ENCODE measurements around the gene REV1.
"Not testable (repeated sequence)": the region's sequence is repeated elsewhere in the genome, so short reads cannot be mapped to it uniquely, and the experiment has no call there.

The REV1 gene

GRCh38 chr2:99485824-99486223 lies 4.0 kb downstream of the REV1 start:
- DNase-seq (ENCODE audit: low spot score): no peak

DNA sequence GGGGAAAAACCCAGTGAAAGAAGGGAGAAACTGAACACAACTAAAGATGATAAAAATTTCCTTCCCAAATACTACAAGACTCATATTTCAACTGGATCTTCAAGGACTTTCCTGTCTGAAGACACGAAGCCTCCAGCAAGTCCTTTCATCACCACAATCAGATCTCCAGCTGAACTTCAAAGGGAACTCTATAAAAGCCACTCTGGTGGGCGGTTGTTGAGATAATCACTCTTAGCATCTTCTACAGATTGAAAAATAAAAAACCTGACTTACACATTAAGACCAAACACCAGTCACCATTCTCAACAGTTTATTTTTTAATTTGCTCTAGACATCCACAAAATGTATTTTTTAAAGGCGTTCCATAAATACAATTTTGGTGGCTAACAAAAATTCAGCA lies 4.4 kb downstream of the REV1 start:
- DNase-seq (ENCODE audit: low spot score): no peak

DNA sequence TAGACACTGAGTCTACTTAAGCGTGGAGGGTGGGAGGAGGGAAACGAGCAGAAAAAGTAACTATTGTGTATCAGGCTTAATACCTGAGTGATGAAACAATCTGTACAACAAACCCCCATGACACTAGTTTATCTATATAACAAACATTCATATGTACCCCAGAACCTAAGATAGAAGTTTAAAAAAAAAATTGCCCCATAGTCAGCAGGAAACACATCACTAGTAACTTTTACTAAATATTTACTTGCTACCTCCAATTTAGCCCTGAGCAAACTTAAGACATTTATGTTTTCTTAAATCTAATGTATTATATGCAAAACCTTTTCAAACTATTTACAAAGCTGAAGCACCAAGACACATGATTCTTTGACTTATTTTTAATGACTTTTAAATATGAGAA lies 5.6 kb downstream of the REV1 start:
- DNase-seq (ENCODE audit: low spot score): no peak

DNA sequence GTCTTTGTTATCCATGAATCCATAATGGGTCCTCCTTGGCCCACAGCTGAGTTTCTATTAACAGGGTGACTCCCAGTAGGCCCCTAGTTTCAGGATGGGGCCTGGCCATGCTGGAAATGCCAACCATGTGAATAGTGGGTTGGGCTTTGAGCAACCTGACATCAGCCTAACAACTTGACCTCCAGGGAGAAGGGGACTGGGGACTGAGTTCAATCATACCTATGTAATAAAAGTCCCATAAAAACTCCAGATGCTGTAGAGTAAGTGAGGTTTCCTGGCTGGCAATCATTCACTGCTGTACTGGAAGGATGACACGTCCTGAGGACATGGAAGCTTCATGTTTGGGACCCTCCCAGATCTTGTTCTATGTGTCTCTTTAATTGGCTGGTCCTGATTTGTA lies 7.9 kb downstream of the REV1 start:
- DNase-seq (ENCODE audit: low spot score): no peak

DNA sequence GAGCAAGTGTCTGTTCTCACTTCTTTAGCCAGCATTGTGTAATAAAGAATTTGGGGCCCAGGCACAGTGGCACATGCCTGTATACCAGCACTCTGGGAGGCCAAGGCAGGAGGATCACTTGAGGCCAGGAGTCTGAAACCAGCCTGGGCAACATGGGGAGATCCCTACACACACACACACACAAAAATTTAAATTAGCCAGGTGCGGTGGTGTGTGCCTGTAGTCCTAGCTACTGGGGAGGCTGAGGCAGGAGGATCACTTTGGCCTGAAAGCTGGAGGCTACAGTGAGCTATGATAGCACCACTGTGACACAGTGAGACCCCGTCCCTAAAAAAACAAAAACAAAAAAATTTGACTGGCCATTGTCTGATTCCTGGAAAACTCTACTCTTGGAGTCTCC lies 8.3 kb downstream of the REV1 start:
- DNase-seq (ENCODE audit: low spot score): no peak

DNA sequence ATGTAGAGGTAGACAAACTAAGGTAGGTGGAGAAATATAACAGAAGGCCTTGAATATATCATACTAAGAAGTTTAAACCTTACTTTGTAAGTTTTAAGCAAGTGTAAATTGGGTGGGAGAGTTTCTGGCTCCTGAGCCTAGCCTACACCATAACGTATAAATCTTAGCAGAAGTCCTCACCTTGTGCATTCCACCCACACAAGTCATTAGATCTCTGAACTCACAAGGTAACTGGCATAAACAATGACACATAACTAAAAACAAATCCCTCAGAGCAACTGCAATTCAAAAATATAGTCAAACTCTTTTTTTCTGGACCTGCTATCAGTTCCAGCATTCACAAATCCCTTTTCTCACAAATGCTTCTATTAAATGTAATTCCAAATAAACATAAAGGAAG lies 9.4 kb downstream of the REV1 start:
- DNase-seq (ENCODE audit: low spot score): no peak

DNA sequence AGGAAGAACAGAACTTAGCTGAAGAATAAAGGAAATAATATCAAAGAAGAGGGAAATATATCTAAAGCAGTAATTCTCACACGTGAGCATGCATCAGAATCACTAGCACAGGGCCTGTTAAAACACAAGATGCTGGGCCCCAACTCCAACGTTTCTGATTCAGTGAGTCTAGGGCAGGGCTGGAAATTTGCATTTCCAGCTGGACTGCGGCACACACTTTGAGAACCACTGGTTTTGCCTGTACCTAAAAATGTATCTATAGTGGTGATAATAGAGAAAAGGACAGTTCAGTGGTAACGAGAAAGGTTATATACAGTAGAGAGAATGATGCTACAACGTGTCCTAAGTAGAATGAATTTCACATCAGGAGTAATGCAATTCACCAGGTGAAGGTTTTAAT lies 11.2 kb downstream of the REV1 start:
- DNase-seq (ENCODE audit: low spot score): no peak

DNA sequence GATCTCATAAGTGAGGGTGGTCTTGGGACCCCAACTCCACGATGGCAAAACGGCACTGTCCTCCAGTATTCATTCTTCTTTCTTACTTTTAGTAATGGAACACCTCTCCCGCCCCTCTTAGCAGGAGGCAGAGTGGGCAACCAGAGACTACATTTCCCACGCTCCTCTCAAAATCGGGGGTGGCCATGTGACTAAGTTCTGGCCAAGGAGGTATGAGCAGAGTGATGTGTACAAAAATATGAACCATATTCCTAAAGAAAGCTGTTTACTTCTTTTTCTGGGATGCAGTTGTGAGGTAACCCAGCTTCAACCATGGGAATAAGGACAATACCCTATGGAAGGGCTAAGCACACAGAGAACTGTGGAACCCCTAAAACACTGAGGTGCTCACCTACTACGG lies 12.8 kb downstream of the REV1 start:
- DNase-seq (ENCODE audit: low spot score): no peak

DNA sequence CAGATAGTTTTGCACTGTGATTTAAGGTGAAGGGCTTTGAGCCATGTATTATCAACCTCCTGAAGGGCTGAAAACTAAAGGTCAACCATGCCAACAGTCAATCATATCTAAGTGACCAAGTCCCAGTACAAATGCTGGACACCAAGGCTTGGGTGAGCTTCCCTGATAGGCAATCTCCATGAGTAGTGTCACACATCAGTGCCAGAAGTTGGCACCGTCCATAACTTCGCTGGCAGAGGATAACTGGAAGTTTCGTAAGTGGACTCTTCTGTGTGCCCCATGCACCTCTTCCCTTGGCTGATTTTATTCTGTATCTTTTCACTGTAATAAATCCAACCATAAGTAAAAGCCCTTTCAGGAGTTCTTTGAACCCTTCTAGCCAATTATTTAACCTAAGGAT lies 13.2 kb downstream of the REV1 start:
- no peak for DNase-seq (ENCODE audit: low spot score)

GRCh38 chr2:99475095-99475494 lies 14.7 kb downstream of the REV1 start:
- DNase-seq (ENCODE audit: low spot score): not testable (repeated sequence)

DNA sequence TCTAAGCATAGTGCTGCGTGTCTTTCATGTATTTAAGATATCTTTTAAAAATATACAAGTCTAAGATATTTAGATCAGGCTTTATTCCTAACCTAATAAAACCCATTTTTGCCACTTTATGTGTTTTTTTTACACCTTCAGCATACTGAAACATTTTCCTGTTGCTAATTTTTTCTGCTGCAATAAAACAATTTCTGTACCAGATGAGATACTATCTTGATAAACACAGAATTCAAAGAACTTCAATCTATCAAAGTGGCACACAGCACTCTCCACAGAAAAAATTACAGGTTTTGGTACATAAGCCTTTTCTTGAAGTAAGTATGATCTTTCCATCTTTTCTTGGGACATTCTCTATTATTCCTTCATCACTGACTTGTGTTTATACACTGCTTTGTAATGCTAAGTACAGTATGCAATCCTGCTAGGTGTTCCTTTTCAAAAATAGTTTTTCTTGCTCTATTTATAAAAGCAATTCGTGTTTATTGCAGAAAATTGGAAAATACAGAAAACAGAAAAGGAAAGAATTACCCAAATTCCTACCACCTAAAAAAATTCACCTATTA lies 16.2 kb downstream of the REV1 start:
- DNase-seq (ENCODE audit: low spot score): no peak

DNA sequence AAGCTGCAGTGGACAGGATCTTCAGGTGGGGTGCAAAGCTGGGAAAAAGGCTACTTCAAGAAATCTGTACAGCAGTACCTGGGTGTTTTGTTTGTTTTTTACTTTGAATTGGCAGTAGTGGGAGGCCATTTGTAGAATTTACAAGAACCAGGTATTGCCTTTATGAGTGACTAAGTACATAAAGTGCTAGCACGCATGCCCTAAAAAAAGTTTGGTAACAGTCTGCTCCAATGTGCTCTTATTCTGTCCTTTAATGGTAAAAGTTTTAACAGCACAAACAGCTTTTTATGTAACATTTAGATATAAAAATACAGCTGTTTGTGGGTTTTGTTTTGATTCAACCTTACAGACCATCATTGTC lies 17.2 kb downstream of the REV1 start:
- no peak for DNase-seq (ENCODE audit: low spot score)

- DNase-seq (ENCODE audit: low spot score): no peak
Observed at GRCh38 chr2:99471654-99472599, 17.9 kb downstream of the REV1 start.

DNA sequence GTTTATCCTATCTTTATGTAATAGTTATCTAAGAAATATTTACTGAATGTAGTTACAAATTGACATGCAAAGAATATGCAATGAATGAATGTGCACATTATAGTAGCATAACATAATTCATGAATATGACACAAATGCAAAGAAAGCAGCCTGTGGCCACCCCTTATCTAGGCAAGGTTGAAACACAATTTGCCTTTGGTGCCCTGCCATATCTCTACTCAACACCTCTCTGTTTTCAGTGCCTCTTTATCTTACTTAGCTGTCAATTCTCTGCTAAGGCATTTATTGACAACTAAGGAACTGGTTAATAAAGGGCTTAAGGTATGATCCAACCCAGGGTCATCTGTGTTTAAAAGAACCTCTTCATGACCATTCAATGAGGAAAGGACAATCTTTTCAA lies 18.9 kb downstream of the REV1 start:
- DNase-seq (ENCODE audit: low spot score): no peak

GRCh38 chr2:99470459-99470858 lies 19.4 kb downstream of the REV1 start:
- DNase-seq (ENCODE audit: low spot score): not testable (repeated sequence)

DNA sequence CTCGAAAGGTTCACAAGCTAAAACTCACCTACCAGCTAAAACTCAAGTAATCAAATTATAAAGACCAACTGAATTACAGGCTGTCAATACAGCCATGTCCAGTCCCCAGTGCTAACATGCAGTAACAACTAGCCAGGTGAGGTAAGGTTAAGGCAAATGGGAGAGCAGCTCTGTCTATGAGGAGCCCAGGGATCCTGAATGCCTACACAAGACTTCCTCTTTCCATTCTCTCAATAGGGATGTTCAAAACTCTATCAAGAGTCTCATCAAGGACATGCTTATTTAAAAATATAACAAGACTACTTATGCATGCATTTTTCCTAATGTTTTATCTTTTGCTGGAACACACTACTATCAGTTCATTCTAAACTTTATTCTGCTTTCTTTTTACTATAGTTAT lies 20.4 kb downstream of the REV1 start:
- DNase-seq (ENCODE audit: low spot score): no peak

GRCh38 chr2:99468155-99468554 lies 21.7 kb downstream of the REV1 start:
- no peak for DNase-seq (ENCODE audit: low spot score)

DNA sequence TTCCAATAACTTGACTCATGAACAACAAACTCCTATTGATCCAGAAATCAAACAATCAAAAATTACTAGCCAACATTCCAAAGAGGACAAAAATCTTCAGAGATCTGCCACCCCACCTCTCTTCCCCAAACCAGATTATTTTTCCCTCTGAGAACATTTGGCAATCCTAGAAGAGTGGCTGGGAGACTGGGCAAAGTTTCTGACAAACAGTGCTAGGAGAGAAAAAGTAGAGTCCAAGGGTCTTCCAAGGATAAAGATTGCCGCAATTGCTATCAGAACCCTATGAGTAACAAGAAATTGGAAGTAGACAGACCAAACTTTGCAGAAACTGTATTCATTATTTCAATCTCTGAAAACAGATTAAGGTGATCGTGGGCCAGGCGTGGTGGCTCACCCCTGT lies 22.4 kb downstream of the REV1 start:
- no peak for DNase-seq (ENCODE audit: low spot score)

DNA sequence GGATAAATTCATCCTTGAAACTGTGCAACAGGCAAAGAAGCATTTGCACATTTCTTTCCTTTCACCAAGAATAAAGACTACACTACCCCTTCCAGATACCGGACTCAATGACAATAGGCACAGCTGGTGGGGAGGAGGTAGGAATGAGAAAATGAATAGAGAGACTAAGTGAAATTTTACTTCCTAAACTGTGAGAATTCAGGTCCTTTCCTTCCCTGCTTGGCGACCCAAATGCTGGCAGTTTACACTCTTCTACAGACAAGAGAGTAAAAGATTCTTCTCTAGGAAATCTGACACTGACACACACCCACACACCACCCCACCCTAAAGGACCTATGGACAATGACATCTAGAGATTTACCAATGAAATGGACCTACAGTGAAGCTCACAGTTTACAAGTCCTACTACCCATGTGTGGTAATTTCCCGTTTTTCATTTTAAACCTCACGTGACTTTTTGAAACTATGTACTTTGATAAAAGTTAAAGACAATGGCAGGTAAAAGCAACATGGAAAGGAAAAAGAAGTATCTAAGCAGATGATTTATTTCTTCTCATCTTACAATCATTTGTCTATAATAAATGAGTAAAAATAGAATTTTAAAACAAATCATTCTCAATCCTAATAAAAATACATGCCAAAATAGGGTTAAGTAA lies 27.9 kb downstream of the REV1 start:
- DNase-seq (ENCODE audit: low spot score): no peak

GRCh38 chr2:99458529-99458928 lies 31.3 kb downstream of the REV1 start:
- no peak for DNase-seq (ENCODE audit: low spot score)

DNA sequence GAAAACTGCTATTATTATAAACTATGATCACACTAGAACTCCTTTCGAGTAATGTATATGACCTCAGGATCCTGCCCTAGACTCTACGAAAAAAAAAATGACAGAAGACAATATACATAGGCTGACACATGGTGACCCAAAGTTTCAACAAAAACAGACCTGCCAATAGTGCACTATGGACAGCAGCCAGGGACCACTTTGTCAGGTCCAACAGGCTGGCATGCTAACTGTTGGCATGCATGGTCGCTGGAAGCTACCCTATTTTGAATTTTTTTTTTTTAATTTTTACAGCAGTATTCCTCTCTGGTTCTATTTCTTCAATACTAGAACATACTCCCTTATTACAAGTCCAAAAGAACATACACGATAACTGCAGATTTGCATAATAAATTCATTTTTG lies 38.1 kb downstream of the REV1 start:
- DNase-seq (ENCODE audit: low spot score): no peak

GRCh38 chr2:99451280-99451679 lies 38.5 kb downstream of the REV1 start:
- DNase-seq (ENCODE audit: low spot score): no peak

- DNase-seq (ENCODE audit: low spot score): no peak
Observed at GRCh38 chr2:99450199-99450598, 39.6 kb downstream of the REV1 start.

Measured in cerebellar cortex (tissue), 1 donor.